Stimulated activated CD4-positive, alpha-beta T cell treated with anti-CD3 and anti-CD28 coated beads, TNF-alpha, amount 100 ng/mL, for 4 hours (primary cell): ENCODE measurements around the gene CRCP.
"Not testable (repeated sequence)": the region's sequence is repeated elsewhere in the genome, so short reads cannot be mapped to it uniquely, and the experiment has no call there.

Experiments
- DNase-seq, 3 experiments: peaks; one replicate each; pipeline ENCODE4 v3.0.0-alpha.2; 2020; ENCODE audit warnings: low read depth in 3 of 3

CRCP gene

DNA sequence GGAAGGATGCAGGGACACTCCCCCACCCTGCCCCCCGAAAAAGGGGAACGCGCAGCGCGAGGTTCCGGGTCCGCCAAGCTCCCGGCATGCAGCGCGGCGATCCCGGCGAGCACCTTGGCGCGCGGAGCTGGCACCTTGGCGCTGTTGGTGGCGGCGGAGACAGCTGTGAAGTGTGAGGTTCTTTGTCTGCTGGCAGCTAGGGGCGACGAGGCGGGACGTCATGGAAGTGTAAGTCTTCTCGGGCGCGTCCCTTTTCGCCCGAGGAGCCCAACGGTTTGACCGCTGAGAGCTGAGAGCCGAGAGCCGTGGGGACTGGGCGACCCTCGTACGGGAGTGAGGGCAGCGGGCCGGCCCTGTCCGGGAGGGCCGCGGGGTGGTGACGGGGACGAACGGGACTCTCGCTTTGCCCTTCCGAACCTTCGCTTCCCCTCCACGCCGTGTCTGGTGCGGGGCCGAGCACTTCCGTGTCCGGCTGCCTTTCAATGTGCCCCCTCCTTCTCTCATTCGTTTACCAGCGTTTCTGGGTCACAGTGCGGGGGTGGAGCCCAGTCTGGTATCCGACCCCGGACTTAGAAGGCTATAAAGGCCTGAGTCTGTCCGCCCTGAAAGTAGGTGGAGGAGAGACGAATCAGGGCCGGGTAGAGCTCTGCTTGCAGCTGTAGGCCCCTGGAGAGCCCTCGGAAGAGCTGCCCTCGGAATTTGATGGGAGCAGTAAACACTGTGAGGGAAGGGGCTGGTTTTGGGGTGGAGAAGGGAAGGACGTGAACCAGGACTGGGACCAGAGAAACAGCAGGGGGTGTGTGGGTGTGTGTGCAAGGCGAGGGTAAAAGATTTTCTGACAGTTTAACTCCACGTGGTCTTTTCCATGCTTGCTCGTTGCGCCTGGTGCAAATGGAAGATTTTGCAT, at the start of gene CRCP:
Gene CRCP (plus strand): TSS at position 105 of the 907 bp plus-strand sequence. CDS start 116 bp downstream, at position 221.
- DNase-seq, result peak; percentile 59 to 71 (median 64)

GRCh38 chr7:66069732-66070131, 44.9 kb upstream of the CRCP start:
- DNase-seq, result no peak

DNA sequence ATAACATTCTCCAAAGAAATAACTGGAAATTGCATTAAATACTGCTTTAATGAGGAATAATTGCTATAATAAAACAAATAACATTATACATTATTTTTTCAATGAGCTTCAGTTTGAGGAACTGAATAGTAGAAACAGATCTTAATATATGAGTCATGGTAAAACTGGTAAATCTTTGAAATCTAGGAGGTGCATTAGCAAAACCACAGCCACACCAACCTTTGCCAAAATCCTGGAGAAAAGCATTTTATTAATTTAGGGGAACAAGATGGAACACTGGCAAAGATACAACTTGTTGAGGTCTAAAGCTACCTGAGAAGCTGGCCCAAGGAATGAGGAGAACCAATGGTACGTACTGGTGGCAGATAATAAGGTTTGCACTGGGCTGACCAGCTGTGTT, 44.4 kb upstream of the CRCP start:
- no peak for DNase-seq

- not testable (repeated sequence) for DNase-seq
Observed at GRCh38 chr7:66072208-66072607, 42.4 kb upstream of the CRCP start.

- DNase-seq, result peak; percentile 74 to 78 (median 77)
Observed at GRCh38 chr7:66075590-66076461, 38.8 kb upstream of the CRCP start, which contains the start of gene ASL. TSS of gene ASL (plus strand) at chr7:66075819. CDS start at chr7:66076082, 263 bp downstream.

DNA sequence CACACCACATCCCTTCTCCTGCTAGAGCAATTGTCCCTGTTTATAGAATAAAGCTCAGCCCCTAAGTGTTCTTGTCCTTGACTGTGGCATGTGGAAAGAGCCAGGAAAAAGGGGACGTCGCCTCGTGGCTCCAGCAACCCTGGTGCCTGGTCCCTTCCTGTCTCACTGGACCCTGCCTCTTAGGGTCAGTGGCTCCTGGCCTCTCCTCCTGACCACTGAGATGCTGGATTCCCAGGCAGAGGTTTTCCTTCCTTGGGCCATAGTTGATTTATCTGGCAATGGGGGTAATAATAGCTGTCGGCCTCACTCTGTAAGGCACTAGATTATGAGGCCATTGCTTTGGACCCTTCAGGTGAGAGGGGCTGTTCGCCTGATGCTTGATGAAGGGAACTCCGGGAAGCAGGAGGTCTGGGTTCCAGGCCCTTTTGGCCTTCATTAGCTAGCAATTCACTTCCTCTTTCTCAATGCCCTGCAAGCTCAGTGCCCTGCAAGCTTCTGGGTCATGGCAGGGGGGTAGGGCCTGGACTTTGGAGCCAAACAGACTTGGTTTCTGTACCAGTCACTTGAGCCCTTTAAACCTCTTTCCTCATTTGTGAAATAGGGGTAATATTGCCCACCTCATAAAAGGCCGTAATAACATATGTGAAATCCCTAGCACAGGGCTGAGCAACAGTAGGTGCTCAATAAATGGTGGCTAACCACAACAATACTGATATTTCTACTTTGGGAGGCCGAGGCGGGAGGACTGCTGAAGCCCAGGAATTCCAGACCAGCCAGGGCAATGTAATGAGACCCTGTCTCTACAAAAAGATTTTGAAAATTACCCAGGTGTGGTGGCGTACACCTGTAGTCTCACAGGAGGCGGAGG, 38.0 kb upstream of the CRCP start:
- DNase-seq, result no peak

DNA sequence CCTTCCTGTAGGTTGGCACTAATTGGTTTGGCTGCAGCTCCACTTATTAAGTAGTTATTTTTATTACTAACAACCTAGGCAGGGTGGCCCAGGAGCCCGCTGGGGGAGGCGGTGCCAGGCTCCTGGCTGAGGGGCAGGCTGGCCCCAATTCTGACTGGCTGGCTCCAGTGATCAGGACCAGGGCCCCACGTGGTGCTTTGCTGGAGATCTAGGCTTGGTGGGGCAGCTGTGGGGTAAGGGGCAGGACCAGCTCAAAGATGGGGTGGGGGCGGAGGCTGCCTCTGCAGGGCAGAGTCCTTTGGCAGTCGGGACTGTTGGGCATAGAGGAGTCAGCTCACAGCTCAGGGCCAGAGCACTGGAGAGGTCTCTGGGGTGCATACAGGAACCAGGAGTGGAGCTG, 36.6 kb upstream of the CRCP start:
- DNase-seq, result no peak

- DNase-seq, result no peak
Observed at GRCh38 chr7:66082083-66082482, 32.6 kb upstream of the CRCP start.

DNA sequence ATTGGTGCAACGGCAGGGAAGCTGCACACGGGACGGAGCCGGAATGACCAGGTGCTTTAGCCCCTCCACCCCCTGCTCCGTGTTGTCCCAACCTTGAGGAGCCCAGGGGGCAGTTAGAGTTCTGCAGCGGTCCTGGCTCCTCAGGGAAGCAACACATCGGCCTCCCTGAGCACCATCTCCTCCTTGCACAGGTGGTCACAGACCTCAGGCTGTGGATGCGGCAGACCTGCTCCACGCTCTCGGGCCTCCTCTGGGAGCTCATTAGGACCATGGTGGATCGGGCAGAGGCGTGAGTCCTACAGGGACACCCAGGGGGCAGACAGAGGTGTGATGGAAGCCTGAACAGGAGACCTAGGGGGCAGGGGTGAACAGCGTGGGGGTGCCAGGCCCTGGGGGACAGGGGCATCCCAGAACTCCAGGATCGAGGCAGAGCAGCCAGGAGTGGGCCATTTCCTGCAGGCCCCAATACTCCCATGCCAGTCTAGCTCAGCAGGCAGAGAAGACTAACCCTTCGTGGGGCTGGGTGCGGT, 31.7 kb upstream of the CRCP start:
- no peak for DNase-seq

DNA sequence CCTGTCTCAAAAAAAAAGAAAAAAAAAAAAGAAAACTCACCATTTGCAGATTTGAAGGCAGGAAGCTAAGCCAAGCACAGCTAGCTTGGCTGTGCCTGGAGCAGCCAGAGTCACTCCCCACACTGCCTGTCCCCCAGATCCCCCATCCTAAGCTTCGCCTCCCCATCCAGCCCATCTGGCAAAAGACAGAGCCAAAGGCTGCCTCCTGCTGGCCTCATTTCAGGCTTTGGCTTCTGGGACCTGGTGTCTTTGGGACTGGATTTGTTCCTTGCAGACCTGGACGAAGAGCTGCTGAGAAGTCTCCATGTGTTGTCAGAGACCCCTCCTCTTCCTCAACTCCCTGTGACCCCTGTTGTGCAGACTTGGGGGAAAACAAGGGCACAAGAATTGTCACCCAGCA, 31.0 kb upstream of the CRCP start:
- no peak for DNase-seq

- DNase-seq, result no peak
Observed at GRCh38 chr7:66088861-66089838, 25.5 kb upstream of the CRCP start.

- no peak for DNase-seq
Observed at GRCh38 chr7:66092654-66093053, 22.0 kb upstream of the CRCP start.

DNA sequence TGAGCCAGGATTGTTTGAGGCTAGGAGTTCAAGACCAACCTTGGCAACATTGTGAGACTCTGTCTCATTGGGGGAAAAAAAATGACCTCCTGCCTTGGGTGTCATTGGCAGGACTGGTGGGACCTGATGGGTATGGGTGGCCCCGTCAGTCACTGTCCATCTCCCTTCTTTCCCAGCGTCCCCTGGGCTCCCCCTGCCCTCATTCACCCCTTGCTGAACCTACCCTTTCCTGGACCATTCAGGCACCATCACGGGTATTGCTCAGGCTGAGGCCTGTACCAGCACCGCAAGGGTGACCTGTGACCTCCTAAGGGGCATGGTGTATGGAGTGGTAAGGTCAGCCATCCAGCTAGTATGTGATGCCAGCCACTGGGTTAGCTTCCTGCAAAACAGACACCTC, 19.6 kb upstream of the CRCP start:
- DNase-seq, result no peak

GRCh38 chr7:66099232-66099550, 15.5 kb upstream of the CRCP start:
- no peak for DNase-seq

- DNase-seq, result peak; percentile 5 to 10 (median 9)
Observed at GRCh38 chr7:66099551-66100407, 14.9 kb upstream of the CRCP start.

DNA sequence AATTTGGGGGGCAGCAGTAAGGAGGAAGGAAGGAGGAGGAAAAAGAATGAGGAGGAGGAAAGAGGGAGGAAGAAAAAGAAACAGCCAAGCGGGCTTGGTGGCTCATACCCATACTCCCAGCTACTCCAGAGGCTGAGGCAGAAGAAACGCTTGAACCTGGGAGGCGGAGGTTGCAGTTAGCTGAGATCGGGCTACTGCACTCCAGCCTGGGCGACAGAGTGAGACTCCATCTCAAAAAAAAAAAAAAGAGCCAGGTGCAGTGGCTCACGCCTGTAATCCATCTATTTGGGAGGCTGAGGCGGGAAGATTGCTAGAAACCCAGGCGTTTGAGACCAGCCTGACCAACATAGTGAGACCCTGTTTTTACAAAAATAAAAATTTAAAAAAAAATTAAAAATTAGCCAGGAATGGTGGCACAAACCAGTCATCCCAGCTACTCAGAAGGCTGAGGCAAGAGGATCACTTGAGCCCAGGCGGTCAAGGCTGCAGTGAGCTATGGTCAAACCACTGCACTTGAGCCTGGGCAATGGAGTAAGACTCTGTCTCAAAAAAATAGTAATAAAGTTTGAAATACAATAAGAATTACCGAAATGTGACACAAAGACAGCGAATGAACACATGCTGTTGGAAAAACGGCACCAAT, 14.1 kb upstream of the CRCP start:
- no peak for DNase-seq

DNA sequence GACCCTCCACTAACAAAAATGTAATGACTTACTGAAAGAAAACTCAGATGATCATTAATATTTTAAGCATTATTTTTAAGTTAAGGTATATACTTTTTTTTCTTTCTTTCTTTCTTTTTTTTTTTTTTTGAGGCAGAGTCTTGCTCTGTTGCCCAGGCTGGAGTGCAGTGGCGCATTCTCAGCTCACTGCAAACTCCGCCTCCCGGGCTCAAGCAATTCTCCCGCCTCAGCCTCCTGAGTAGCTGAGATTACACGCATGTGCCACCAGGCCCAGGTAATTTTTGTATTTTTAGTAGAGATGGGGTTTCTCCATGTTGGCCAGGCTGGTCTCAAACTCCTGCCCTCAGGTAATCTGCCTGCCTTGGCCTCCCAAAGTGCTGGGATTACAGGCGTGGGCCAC, 12.5 kb upstream of the CRCP start:
- not testable (repeated sequence) for DNase-seq

- not testable (repeated sequence) for DNase-seq
Observed at GRCh38 chr7:66103994-66104393, 10.7 kb upstream of the CRCP start.

- DNase-seq, result no peak
Observed at GRCh38 chr7:66105263-66105748, 9.3 kb upstream of the CRCP start.
